DOHH2 (cell line): ENCODE results near the gene EPHB1.

Experiments used
- EZH2phosphoT487 ChIP-seq: fragments of 200-600 bp; sonication (generic); IDR thresholded peaks from 2 replicates; pipeline ENCODE4 v1.6.1; 2017; ENCODE audit warnings: borderline replicate concordance, mild to moderate bottlenecking, antibody characterized with exemption, low read length, moderate library complexity, mixed read lengths
- TF ChIP-seq, protein P1 (sequence below): fragments of 200-600 bp; sonication (generic); IDR thresholded peaks from one replicate; pipeline ENCODE4 v1.5.1; 2014; ENCODE audit warnings: antibody characterized with exemption, mild to moderate bottlenecking, low read depth, low read length; ENCODE audit not compliant: poor library complexity, severe bottlenecking

- TF ChIP-seq, protein P1, sequence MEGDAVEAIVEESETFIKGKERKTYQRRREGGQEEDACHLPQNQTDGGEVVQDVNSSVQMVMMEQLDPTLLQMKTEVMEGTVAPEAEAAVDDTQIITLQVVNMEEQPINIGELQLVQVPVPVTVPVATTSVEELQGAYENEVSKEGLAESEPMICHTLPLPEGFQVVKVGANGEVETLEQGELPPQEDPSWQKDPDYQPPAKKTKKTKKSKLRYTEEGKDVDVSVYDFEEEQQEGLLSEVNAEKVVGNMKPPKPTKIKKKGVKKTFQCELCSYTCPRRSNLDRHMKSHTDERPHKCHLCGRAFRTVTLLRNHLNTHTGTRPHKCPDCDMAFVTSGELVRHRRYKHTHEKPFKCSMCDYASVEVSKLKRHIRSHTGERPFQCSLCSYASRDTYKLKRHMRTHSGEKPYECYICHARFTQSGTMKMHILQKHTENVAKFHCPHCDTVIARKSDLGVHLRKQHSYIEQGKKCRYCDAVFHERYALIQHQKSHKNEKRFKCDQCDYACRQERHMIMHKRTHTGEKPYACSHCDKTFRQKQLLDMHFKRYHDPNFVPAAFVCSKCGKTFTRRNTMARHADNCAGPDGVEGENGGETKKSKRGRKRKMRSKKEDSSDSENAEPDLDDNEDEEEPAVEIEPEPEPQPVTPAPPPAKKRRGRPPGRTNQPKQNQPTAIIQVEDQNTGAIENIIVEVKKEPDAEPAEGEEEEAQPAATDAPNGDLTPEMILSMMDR: no peak
- no peak for TF ChIP-seq EZH2phosphoT487
These were observed 238.7 kb downstream of the EPHB1 start for GRCh38 chr3:135033737-135034136.
